ENCODE results near the gene ASIC2.
"Not testable (repeated sequence)": the region's sequence is repeated elsewhere in the genome, so short reads cannot be mapped to it uniquely, and the experiment has no call there.

ASIC2 gene

DNA sequence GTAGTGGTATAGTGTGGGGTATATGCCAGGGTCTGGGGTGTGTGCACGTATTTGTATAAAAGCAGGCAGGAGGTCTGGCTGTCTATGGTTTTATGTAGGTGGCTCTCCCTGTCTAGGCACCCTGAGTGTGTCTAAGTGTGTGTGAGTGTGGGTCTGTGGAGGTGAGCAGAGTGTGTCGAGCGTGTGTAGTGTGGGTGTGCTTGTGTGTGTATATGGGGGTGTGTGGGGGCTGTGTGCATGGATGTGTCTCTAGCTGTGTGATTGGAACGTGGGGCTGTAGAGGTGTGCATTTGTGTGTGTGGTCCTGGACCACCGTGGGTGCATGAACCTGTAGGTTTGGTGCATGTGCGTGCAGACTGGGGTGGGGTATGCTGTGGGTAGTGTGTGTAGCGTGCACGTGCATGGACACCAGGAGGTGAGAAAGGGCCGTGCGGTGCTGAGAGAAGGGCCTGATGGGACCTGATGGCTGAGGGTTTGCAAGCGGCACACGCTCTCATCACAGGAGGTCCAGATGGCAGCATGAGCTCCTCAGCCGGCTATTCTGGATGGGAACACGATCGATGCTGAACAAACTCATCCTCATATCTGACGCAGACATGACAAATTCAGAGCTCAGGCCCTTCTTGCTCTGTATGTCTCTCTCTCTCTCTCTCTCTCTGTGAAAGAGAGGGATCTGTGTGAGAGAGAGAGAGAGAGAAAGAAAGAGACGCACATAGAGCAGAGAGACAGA lies 273.8 kb downstream of the ASIC2 start:
- DNase-seq (ENCODE audit: low read depth), result no peak

DNA sequence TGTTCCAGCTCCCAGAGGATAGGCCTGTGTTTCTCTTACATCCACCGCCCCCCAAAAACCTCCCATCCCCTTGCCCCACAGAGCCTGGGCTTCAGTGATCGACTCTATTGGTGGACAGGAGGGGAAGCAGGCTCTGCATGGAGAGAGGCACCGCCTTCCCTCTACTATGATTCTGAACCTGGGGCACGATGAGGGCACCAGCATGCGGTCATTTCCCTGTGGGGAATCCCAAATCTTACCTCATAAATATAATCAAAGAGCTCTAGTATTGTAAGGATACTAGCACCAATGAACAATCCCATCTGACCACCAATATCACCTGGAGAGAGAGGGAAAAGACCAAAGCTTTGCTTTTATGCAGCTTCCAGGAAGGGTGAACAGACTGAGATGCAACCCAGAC lies 275.7 kb downstream of the ASIC2 start:
- DNase-seq (ENCODE audit: low read depth), result no peak

DNA sequence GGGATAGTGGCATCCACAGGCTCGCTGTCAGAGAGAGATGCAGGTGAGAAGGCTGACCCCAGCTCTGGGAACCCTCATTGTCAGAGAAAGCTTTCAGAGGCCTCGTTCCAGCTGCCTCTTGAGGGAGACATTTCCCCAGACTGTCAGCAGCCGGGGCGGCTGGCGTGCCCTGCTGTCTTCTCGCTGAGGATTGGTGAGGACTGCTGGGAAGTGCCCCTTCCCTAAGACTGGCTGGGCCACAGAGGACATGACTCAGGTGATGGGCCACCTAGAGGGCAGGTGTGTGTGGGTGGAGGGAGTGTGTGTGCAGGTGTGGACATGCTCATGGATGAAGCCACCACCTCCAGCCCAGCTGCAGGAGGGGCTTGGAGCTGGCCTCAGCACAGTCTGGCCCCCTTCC lies 276.2 kb downstream of the ASIC2 start:
- DNase-seq (ENCODE audit: low read depth), result no peak

DNA sequence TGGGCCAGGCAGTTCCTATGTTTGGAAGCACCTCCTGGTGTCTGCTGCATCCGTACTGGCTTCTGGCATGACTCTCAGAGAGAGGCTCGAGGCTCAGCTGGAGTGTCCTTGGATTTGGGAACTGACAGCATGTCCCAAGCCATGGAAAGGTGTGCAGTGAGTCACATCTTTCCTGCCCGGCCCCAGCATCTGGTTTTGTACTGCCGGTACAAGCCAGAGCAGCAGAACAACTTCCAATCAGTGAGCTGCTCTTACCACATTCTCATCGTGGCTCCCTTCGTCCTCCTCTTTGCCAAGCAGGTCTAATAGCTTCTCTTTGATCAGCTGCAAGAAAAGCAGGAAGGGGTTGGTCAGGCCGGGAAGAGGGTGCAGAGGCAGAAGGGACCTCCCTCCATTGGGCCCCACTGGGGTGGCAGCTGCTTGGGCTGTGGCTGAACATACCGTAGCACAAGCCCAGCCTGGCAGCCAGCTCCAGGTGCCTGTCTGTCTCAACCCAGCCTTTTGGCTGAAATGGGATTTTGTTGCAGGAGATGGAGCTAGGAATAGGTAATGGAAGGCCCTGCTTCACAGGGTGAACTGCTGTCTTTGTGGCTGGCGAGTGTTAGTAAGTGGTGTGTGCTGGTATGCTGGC lies 277.3 kb downstream of the ASIC2 start:
- no peak for DNase-seq (ENCODE audit: low read depth)

DNA sequence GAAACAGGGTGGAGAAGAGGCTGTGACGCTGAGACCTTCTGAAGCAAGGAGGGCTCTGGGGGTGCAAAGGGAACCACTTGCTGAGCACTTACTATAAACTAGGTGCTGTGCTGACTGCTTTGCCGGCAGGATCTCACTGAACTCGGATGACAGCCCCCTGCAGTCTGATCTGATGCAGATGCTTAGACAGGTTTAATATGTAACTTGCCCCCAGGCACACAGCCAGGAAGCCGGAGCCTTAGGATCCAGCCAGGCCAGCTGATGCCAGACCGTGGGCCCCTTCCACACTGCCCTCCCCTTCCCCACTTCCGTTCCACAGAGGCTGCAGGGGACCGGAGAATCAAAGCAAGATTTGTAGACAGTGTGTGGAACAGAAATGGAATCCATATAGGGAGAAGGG lies 278.3 kb downstream of the ASIC2 start:
- no peak for DNase-seq (ENCODE audit: low read depth)

DNA sequence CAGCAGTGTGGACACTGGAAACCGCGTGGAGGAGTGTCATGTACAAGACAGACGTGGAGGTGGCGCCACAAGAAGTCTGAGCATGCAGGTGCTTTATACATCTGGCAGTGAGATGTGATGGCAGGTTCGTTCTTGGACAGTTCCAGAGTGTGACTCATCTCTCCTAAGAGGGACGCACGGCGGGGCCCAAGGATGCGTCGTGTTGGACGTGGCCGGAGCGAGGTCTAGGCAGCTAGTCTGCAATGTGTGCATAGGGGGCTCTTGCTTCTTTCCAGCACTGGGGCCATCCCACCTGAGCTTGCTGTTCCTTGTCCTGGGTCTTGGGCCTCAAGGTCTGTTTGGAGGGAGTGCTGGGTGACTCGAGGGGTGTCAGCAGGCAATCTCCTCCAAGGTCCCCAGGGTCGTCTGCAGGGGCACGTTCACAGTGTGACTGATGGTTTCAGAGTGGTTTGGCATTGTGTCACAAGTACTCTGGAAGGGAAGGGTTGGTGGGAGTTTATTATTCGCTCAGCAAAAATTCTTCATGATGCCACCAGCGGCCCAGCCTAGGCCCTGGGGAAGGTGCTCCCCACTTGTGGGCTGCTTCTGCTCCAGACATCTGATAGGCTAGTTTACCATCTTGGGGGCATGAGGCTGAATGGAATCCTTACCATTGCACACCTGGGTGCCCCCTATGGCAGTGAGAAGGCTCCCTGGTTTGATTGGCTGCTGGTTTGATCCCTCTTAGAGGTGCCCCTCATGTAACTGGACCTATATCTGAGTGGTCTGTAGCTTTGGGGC lies 279.3 kb downstream of the ASIC2 start:
- DNase-seq (ENCODE audit: low read depth), result no peak

DNA sequence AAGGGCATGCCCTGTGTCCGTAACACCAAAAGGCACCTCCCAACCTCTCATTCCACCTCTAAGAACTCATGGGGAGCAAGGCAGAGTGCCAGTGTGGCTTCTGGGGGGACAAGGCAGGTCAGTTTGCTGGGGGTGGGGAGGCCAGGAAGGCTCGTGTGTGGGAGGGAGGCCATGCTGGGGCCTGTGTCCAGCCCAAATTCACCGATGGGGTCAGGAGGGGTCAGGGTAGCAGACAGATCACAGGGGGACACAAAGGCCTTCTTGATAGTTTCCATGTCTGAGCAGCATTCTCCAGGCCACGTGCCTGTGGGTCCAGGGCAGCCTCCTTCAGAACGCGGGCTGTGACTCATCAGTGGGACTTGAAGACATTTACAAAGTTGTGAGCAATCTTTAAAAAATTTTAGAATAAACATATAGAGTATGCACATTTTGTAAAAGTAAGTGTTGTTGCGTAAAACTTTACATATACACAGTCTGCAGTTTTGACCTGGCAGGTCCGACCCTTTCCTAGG lies 280.5 kb downstream of the ASIC2 start:
- DNase-seq (ENCODE audit: low read depth), result peak; percentile 92

DNA sequence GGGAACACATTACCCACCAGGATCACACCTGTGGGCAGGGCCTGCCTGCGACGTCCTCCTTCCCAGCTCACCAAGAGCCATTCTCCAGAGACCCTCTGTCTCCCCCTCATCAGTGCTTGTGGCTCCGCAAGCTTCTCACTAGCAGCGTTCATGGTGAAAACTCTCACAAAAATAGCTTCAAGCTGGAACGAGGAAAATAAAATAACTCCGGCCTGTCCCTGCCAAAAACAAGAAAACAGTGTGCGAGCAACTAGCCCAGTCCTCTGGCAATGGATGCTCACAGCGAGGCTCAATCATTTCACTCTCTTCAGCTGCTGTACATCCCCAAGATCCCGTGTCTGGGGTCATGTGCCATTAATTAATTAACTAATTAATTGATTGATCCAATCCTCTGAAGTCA lies 283.5 kb downstream of the ASIC2 start:
- no peak for DNase-seq (ENCODE audit: low read depth)

DNA sequence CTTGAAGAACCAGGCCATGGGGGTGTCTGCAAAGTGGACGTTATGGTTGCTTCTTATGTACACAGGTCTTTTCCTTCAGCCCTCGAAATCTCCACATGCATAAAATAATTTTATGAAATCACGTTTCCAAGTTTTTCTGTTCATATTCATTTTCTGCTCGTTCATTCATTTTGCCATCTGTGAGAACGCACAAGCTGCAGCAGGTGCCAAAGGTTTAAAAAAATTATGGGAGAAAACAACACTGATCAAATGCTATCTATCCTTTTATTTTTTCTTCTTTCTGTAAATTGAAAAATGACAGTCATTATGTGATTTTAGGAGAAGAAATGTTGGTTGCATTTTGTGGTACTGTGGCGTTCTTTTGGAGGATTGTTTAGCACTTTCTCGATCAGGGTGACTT lies 285.9 kb downstream of the ASIC2 start:
- DNase-seq (ENCODE audit: low read depth), result no peak

DNA sequence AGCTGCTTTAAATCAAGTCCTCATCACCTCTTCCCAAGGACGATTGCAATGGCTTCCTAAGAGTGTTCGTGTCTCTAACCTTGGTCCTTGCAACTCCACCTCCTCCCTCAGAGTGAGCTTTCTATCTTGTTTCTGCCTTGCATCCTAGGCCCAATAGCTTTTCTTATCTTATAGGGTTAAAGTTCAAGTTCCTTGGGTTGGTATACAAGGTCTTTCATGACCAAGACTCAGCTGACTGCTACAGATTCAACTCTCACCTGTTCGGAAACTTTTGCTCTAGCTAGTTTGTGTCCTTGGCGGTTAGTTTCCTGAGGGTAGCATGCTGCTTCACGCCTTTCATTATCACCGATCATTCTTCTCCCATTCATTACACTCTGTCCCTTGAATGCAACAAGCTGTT lies 290.8 kb downstream of the ASIC2 start:
- DNase-seq (ENCODE audit: low read depth), result no peak

DNA sequence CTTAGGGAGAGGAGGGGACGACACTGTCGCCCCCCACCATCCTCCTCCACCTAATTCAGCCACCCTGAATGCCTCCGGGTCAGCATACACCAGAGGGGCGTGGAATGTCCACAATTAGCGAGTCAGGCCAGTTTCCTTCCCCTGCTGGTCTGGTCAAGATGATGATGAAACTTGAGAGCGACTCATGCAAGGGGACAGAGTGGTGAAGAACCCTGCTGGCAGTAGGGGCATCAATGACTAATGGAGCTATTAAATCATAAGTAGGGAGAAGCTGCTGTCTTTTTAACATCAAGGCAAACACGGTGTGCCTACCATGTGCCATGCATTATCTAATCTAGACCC lies 294.2 kb downstream of the ASIC2 start:
- peak; percentile 27 for DNase-seq (ENCODE audit: low read depth)

DNA sequence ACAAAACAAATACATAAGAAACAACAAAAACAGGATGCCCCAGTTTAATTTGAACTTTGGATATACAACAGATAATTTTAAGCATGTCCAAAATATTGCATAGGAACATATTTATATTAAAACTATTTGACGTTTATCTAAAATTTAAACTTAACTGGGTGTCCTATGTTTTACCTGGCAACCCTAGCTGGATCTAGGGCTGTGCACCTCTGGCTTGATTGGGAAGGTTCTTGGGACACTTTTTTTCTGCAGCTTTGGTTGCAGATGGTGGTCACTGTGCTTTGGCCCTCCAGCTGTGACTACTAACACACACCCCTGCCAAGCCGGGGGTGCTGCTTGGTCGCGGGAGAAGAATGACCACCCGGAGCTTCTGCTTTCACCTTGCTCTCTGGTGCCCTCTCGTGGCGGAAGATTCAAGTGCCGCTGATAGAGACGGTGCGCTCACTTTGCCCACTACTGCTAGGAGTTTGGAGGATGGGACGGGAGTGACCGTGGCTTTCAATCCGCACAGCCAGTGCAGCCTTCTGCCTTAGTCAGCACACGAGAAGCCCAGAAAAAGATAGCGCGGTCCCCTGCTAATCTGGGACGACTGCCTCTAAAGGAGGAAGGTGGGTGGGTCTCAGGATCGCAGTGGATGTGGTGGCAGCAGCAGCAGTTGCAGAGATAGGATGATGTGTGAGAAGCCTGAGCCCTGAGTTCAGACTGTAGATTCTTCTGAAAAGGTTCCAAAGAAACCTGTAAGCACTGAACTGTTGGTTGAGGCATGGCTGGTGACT lies 294.8 kb downstream of the ASIC2 start:
- DNase-seq (ENCODE audit: low read depth), result peak; percentile 44

DNA sequence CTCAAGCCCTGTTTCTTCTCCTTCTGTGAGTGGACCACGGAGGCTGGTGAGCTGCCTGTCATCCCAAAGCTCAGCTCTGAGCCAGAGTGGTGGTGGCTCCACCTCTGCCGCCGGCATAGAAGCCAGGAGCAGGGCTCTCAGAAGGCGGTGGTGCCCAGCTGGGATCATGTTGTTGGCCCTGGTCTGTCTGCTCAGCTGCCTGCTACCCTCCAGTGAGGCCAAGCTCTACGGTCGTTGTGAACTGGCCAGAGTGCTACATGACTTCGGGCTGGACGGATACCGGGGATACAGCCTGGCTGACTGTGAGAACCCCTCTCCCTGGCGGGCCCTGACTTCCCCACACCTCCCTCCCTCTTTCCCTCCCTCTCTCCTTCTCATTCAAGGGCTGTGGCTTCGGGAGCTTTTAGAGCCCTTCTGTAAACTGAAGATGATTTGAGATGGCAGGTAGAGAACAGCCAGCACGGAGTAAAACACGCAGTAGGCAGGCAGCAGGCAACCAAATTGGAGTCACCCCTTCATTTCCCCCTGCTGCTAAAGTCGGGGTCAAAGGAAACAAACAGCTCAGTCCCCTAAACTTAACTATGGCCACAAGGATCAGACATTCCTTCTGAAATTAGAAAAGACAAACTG lies 297.6 kb downstream of the ASIC2 start:
- DNase-seq (ENCODE audit: low read depth), result no peak

DNA sequence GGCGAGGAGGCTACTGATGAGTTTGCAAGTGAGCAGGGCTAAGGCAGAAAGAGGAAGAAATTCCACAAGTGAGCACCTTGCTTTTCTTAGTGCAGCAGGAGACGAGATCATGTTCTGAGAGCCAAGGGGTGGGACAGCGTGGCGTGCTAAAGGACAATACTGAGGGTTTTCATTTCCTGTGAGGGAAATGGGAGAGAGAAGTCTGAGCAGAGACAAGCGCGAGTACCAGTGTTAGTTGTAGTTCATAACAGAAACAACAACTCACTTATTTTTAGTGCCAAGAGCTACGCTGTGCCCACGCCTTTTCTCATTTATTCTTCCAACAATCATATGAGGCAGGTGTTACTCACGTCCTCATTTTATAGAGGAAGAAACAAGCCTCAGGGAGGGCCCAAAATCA lies 299.1 kb downstream of the ASIC2 start:
- DNase-seq (ENCODE audit: low read depth), result no peak

DNA sequence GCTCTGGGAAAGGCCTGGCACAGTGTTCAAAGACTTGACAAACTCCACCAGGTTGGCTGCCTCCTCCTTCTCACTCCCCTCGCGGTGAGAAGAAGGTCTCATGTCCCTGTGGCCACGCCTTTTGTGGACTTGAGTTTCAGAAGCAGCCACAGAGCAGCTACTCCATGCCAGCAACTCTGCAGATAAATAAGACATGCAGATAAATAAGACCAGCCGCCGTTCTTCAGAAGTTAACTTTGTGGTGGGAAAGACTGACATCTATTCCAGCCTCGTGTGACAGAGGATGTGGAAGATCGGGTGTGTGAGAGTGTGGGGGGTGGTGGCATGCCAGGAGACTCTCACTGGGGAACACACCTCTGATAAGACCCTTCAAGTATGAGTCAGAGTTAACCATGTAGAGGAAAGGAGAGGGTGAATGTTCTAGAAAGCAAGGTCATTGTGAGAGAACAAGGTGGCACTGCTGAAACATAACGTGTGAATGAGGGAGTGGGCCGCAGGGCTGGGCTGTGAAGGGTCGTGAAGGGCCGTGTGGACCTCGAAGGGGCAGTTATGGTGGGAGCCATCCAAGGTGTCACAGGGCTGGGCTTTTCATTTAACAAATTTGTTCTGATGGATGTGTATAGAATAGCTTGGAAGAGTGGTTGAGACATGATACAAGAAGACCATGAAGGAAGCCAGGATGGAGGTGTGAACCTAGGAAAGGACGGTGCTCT lies 300.6 kb downstream of the ASIC2 start:
- no peak for DNase-seq (ENCODE audit: low read depth)

DNA sequence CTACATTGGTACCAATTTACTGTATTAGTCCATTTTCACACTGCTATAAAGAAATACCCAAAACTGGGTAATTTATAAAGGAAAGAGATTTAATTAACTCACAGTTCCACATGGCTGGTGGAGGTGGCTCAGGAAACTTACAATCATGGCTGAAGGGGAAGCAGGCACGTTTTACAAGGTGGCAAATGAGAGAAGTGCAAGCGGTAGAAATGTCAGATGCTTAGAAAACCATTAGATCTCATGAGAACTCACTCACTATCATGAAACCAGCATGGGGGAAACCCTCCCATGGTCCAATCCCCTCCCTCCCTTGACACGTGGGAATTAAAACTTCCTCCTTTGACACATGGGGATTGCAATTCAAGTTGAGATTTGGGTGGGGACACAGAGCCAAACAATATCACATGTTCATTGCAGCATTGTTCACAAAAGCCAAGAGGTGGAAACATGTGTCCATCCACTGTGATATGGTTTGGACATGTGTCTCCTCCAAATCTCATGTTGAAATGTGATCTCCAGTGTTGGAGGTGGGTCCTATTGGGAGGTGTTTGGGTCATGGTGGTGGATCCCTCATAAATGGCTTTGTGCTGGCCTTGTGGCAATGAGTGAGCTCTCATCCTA lies 304.5 kb downstream of the ASIC2 start:
- DNase-seq (ENCODE audit: low read depth), result no peak

DNA sequence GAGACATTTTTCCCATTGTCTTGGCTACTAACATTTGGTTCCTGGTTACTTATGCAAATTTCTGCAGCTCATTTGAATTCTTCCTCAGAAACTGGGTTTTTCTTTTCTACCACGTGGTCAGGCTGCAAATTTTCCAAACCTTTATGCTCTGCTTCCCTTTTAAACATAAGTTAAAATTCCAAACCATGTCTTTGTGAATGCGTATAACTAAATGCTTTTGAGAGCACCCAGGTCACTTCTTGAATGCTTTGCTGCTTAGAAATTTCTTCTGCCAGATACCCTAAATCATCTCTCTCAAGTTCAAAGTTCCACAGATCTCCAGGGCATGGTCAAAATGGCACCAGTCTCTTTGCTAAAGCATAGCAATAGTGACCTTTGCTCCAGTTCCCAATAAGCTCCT lies 305.2 kb downstream of the ASIC2 start:
- DNase-seq (ENCODE audit: low read depth), result not testable (repeated sequence)

DNA sequence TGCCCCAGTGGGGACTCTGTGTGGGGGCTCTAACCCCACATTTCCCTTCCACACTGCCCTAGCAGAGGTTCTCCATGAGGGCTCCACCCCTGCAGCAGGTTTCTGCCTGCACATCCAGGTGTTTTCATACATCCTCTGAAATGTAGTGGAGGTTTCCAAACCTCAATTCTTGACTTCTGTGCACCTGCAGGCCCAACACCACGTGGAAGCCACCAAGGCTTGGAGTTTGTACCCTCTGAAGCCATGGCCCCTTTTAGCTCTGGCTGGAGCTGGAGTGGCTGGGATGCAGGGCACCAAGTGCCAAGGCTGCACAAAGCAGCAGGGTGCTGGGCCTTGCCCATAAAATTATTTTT lies 305.7 kb downstream of the ASIC2 start:
- DNase-seq (ENCODE audit: low read depth), result not testable (repeated sequence)

DNA sequence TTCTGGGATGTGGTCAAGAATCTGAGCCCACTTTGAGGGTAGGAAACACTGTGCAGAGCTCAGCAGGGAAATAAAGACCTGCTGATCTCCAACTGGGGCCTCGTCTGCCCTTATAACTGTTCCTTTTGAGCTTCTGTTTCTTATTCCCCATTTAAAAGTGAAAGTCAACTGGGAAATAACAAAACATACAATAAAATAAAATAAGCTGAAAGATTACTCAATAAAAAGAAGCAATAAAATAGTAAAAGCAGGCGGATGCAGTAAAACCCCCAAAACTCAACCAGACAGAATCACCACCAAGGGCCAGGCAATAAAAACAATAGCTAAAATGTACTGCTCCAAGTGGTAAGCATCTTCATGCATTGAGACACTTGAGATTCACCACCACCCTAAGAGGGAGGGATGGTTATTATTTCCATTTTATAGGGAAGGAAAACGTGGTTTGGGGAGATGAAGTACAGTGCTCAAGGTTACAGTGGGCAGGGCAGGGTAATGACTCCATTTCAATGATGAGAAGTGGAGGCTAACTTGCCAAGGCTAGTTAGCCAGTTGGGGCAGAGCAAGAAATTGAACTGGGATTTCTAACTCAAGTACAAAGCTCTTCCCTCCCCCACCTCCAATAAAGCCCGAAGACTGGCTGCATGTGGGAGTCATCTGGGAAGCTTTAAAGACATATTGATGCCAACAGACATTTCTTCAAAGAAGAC lies 307.9 kb downstream of the ASIC2 start:
- no peak for DNase-seq (ENCODE audit: low read depth)

DNA sequence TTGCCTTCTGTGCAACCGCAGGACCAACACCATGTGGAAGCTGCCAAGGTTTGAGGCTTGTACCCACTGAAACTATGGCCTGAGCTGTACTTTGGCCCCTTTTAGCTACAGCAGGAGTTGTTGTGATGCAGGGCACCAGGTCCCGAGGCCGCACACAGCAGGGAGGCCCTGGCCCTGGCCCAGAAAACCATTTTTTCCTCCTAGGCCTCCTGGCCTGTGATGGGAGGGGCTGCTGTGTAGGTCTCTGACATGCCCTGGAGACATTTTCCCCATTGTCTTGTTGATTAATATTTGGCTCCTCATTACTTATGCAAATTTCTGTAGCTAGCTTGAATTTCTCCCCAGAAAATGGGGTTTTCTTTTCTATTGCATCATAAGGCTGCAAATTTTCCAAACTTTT lies 311.5 kb downstream of the ASIC2 start:
- not testable (repeated sequence) for DNase-seq (ENCODE audit: low read depth)

All from amniotic epithelial cell (primary cell).